ENCODE results near the gene ZFAND3. TPM values are rescaled to one million over a fixed set of nuclear protein-coding genes. Genes with fewer than 3 reads are reported as not detected.

ZFAND3 gene
- total and polyA plus RNA-seq, 2 of the 4 experiments (the other 2 are of a cell fraction) = 10.9 to 26.7 TPM

GRCh38 chr6:37974381-37974780, 154.9 kb downstream of the ZFAND3 start:
- DNase-seq = no peak
- H2BK120ac ChIP-seq (ENCODE audit: low read depth, low read length) = no peak overlapping the region
- peaks cover 3% of the 10 kb centered on the region for H3K4me1 ChIP-seq (ENCODE audit: control insufficient read depth, insufficient read depth, low read length)
- no TSS peak for BruUV-seq (replicated peaks)
- H3K27me3 ChIP-seq (ENCODE audit: control insufficient read depth, insufficient read depth, low read length) = no peaks in the 10 kb centered on the region
- no peak overlapping the region for H3K4ac ChIP-seq (ENCODE audit: low read depth, low read length)
- no peak overlapping the region for H2BK20ac ChIP-seq (ENCODE audit: low read depth, low read length)
- no peak overlapping the region for H4K91ac ChIP-seq (ENCODE audit: insufficient read depth, low read depth, low read length)
- ChIA-PET POLR2A (ENCODE audit: unreplicated experiment) (no interaction called here), CTCF (no interaction called here)
- 0 out of 2 replicates have a peak, but pooled peaks cover 2% of the 10 kb centered on the region for H3K36me3 ChIP-seq (ENCODE audit: control insufficient read depth, insufficient read depth, low read length)
- no peak overlapping the region for H3K56ac ChIP-seq (ENCODE audit: extremely low read depth, insufficient read depth, low read length)
- intact Hi-C loops (cut with micrococcal nuclease) (no loop called here), dilution Hi-C loops (cut with HindIII; ENCODE audit: low sequenced_read_pairs, unreplicated experiment) (no loop called here), in situ Hi-C loops (cut with MboI; ENCODE audit: low sequenced_read_pairs) (no loop called here)
- no peak overlapping the region for H2AK9ac ChIP-seq (replicated peaks; ENCODE audit: low read depth, low read length, poor library complexity)
- no peak overlapping the region for H4K5ac ChIP-seq (ENCODE audit: low read depth, low read length)
- no peak overlapping the region for H3K23ac ChIP-seq (ENCODE audit: low read depth, low read length)
- no peak overlapping the region for H2AK5ac ChIP-seq (ENCODE audit: low read depth, low read length)
- no peak overlapping the region for H3K4me3 ChIP-seq (ENCODE audit: insufficient read depth, low read depth, low read length)
- no peak overlapping the region for H3K9ac ChIP-seq (ENCODE audit: low read depth, low read length)
- no peak overlapping the region for H2BK5ac ChIP-seq (ENCODE audit: low read depth, low read length, poor library complexity, severe bottlenecking)
- H3K4me2 ChIP-seq (ENCODE audit: low read depth, low read length) = no peak overlapping the region
- peaks cover 2% of the 10 kb centered on the region for H3K9me3 ChIP-seq (ENCODE audit: control insufficient read depth, insufficient read depth, low read length)
- peaks cover under 1% of the 10 kb centered on the region; the same call in 1 of the 2 replicates for H3K9me1 ChIP-seq (ENCODE audit: insufficient read depth, low read length)
- no peak for ATAC-seq (ENCODE audit: low read depth)
- peaks cover 16 to 71% of the 10 kb centered on the region in 2 experiments for H3K79me1 ChIP-seq (ENCODE audit: low read depth in 1 of 2, low read length in 2 of 2)
- no peak overlapping the region for H4K8ac ChIP-seq (ENCODE audit: low read depth in 2 of 2, low read length in 2 of 2)
- no peak for TF ChIP-seq MAZ (IDR thresholded peaks at IDR 0.05; ENCODE audit: borderline replicate concordance, low read depth, low read length)
- no peak for TF ChIP-seq MXI1 (IDR thresholded peaks at IDR 0.05; ENCODE audit: borderline replicate concordance, low read depth, low read length)
- TF ChIP-seq USF2 (IDR thresholded peaks at IDR 0.05; ENCODE audit: low read depth, low read length) = no peak
- no peak overlapping the region for H2AFZ ChIP-seq (replicated peaks; ENCODE audit: low read length, poor library complexity)
- no peak overlapping the region for H3K27ac ChIP-seq (ENCODE audit: insufficient read depth, low read length)
- H2BK15ac ChIP-seq (ENCODE audit: low read depth, low read length) = no peak overlapping the region
- no peak overlapping the region for H3K14ac ChIP-seq (replicated peaks; ENCODE audit: low read depth, low read length)
- H3K18ac ChIP-seq (ENCODE audit: low read depth, low read length) = no peak overlapping the region
- peaks cover 64% of the 10 kb centered on the region for H4K20me1 ChIP-seq (ENCODE audit: insufficient read depth, low read length)
- no CpG with 5 or more reads among the region's 4 CpGs for WGBS, 2 experiments (ENCODE audit: extremely low coverage in 2 of 2, insufficient read length in 1 of 2)

Measured in IMR-90 (cell line).